IPS-20b (cell line): ENCODE measurements around the gene SKIC2.
"Not testable (repeated sequence)": the region's sequence is repeated elsewhere in the genome, so short reads cannot be mapped to it uniquely, and the experiment has no call there.

ENCODE experiments used
- H3K27ac ChIP-seq: one replicate; pipeline ENCODE4 v1.5.1; 2013; ENCODE audit warnings: low read length
- H3K27me3 ChIP-seq: 2 replicates; pipeline ENCODE4 v1.6.1; 2013; ENCODE audit warnings: mild to moderate bottlenecking, low read length, inconsistent platforms; ENCODE audit not compliant: insufficient read depth
- H3K36me3 ChIP-seq: 2 replicates; pipeline ENCODE4 v1.6.1; 2013; ENCODE audit warnings: low read depth, mild to moderate bottlenecking, inconsistent platforms, low read length, moderate library complexity; ENCODE audit not compliant: insufficient read depth
- H3K4me1 ChIP-seq: 2 replicates; pipeline ENCODE4 v1.6.1; 2013; ENCODE audit warnings: mild to moderate bottlenecking, control low read depth, inconsistent platforms, low read length, moderate library complexity; ENCODE audit not compliant: insufficient read depth
- H3K4me3 ChIP-seq: 2 replicates; pipeline ENCODE4 v1.5.1; 2013; ENCODE audit warnings: mild to moderate bottlenecking, low read length, inconsistent platforms
- H3K9ac ChIP-seq: 2 replicates; pipeline ENCODE4 v1.6.1; 2013; ENCODE audit warnings: low read depth, mild to moderate bottlenecking, inconsistent platforms, low read length, moderate library complexity
- H3K9me3 ChIP-seq: 2 replicates; pipeline ENCODE4 v1.6.1; 2013; ENCODE audit warnings: mild to moderate bottlenecking, low read depth, low read length, inconsistent platforms; ENCODE audit not compliant: insufficient read depth

Gene SKIC2

DNA sequence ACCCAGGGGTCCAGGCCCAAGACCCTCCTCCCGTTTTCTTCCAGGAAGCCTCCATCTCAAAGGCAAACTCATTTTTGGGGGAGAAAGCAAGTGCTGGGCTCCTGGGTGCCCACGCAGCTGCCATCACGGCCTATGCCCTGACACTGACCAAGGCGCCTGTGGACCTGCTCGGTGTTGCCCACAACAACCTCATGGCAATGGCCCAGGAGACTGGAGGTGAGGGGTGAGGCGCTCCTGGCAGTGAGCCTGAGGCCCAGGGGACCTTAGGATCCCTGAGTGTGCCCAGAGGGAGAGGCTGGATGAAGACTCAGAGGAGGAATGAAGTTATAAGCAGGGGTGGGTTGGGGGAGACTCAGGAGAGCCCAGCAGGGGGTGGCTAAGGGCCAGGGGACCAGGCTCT is 37.4 kb downstream of the SKIC2 start:
- not testable (repeated sequence) for H3K36me3 ChIP-seq, H3K4me1 ChIP-seq, H3K4me3 ChIP-seq, H3K9me3 ChIP-seq, H3K9ac ChIP-seq, H3K27ac ChIP-seq, H3K27me3 ChIP-seq

DNA sequence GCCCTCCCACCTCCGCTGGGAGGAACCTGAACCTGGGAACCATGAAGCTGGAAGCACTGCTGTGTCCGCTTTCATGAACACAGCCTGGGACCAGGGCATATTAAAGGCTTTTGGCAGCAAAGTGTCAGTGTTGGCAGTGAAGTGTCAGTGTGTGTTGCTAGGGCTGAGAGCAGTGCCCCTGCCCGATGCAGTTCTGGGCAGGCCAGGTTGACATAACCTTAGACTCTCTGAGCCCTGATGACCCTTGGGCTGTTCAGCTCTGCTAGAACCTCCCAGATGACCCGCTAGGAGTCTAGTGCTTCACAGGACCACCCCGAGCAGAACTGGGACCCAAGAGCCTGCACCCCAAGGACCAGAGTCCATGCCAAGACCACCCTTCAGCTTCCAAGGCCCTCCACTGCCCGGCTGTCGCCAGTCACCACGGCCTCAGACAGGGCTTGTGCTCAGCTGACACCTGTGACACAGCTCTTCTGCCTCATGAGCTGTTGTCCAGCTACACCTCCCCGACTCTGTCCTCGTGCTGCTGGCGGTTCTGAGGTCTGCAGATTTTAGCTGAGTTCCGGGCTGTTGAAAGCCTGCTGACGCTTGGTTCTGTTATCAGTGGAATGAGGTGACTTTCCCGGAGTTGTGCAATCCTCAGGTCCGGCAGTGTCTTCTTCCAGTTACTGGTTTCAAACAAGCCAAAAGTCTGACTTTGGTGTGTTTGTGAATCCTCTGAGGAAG is 43.7 kb downstream of the SKIC2 start:
- H3K9ac ChIP-seq, H3K9me3 ChIP-seq, H3K27me3 ChIP-seq, H3K4me1 ChIP-seq, H3K36me3 ChIP-seq, H3K4me3 ChIP-seq, H3K27ac ChIP-seq: not testable (repeated sequence)

DNA sequence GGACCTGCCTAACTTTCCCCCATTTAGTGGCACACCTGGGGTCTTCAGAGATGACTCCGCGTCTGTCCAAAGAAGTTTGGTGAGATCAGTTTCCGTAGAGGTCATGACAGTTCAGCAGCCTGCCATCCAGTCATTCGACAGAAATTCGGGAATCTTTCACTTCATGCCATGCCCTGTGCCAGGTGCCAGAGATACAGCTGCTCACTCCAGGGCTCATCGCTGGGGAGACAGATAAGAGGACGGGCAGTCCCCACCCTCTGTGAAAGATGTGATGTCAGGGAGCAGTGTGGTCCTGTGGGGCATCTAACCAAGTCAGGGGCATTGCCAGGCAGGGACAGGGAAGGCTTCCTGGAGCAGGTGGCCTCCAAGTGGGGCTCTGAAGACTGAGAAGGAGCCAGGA is 44.3 kb downstream of the SKIC2 start:
- not testable (repeated sequence) for H3K4me3 ChIP-seq, H3K27ac ChIP-seq, H3K27me3 ChIP-seq, H3K4me1 ChIP-seq, H3K9ac ChIP-seq, H3K36me3 ChIP-seq, H3K9me3 ChIP-seq

DNA sequence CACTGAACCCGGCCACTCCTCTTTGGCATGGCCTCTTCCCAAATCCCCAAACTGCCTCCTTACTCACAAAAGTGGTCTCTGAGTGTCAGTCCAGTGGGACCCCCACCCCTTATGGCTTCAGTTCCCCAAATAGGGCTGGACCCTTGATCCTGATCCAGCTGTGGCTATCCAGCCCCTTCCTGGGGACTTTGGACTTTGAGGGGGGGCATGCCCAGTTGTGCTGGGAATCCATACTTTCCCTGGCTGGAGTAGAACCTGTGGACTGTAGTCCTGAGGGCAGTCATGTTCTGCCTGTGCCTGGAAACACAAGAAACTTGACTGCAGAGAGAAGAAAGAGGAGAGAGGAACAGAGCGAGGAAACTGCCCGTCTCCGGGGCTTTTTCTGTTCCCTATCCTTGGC is 45.4 kb downstream of the SKIC2 start:
- not testable (repeated sequence) for H3K27me3 ChIP-seq

DNA sequence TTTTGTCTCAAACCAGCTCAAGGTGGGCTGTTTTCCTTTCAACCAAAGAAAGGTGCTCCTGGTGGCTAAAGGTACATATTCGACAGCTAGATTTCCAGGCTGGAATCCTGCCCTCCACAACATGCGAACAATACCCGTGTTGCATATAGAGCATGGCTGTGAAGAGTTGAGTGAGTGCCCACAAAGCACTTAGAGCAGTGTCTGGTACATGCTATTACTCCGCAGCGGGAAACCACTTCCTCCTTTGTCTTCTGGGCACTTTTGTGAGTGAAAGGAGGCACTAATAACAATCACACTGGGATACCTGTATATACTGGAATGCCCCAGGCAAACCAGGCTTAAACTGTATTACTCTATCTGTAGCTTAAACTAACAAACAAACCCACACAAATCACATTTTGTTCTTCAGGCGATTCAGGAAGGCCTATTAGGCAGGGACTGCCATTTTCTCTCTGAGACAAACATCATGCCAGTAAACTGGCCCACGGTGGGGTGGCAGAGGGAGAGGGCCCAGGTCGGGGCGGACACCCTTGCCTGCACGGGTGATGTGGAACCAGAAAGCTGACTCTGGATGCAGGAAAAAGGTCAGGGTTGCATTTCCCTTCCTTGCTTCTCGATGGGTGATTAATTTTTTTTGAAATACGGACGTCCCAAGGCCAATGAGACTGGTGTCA is 46.0 kb downstream of the SKIC2 start:
- not testable (repeated sequence) for H3K4me3 ChIP-seq, H3K9ac ChIP-seq

More for the DNA sequence above, 45.4 kb downstream of the SKIC2 start:
- H3K4me3 ChIP-seq, H3K9ac ChIP-seq, H3K36me3 ChIP-seq, H3K9me3 ChIP-seq, H3K4me1 ChIP-seq, H3K27ac ChIP-seq: not testable (repeated sequence)

DNA sequence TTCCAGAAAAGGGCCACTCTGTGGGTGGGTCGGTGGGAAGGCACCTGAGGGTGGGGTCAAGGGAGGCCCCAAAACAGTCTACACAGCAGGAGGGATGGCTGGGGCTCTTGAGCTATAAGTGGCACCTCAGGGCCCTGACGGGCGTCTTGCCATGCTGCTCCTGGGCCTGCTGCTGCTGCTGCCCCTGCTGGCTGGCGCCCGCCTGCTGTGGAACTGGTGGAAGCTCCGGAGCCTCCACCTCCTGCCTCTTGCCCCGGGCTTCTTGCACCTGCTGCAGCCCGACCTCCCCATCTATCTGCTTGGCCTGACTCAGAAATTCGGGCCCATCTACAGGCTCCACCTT is 46.5 kb downstream of the SKIC2 start:
- not testable (repeated sequence) for H3K4me3 ChIP-seq, H3K36me3 ChIP-seq, H3K9ac ChIP-seq, H3K27me3 ChIP-seq, H3K9me3 ChIP-seq, H3K27ac ChIP-seq, H3K4me1 ChIP-seq

More for the DNA sequence above, 46.0 kb downstream of the SKIC2 start:
- not testable (repeated sequence) for H3K9me3 ChIP-seq, H3K36me3 ChIP-seq, H3K27ac ChIP-seq, H3K27me3 ChIP-seq, H3K4me1 ChIP-seq

DNA sequence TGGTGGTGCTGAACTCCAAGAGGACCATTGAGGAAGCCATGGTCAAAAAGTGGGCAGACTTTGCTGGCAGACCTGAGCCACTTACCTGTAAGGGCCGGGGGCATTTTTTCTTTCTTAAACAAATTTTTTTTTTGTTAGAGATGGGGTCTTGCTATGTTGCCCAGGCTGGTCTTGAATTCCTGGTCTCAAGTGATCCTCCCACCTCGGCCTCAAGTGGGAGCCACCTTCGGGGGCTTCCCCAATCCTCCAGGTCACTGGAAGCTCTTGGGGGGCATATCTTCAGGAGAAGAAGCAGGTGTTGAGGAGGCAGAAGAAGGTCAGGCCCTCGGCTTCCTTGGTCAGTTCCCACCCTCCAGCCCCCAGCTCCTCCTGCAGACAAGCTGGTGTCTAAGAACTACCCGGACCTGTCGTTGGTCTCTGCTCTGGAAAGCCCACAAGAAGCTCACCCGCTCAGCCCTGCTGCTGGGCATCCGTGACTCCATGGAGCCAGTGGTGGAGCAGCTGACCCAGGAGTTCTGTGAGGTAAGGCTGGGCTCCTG is 47.1 kb downstream of the SKIC2 start:
- H3K4me1 ChIP-seq, H3K36me3 ChIP-seq, H3K4me3 ChIP-seq, H3K27ac ChIP-seq, H3K9ac ChIP-seq, H3K9me3 ChIP-seq, H3K27me3 ChIP-seq: not testable (repeated sequence)

DNA sequence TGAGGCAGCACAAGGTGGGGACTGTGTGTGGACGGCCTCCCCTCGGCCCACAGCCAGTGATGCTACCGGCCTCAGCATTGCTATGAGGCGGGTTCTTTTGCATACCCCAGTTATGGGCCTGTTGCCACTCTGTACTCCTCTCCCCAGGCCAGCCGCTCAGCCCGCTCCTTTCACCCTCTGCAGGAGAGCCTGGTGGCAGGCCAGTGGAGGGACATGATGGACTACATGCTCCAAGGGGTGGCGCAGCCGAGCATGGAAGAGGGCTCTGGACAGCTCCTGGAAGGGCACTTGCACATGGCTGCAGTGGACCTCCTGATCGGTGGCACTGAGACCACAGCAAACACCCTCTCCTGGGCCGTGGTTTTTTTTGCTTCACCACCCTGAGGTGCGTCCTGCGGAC is 48.1 kb downstream of the SKIC2 start:
- not testable (repeated sequence) for H3K27ac ChIP-seq, H3K27me3 ChIP-seq, H3K4me1 ChIP-seq, H3K9ac ChIP-seq, H3K36me3 ChIP-seq, H3K9me3 ChIP-seq, H3K4me3 ChIP-seq

DNA sequence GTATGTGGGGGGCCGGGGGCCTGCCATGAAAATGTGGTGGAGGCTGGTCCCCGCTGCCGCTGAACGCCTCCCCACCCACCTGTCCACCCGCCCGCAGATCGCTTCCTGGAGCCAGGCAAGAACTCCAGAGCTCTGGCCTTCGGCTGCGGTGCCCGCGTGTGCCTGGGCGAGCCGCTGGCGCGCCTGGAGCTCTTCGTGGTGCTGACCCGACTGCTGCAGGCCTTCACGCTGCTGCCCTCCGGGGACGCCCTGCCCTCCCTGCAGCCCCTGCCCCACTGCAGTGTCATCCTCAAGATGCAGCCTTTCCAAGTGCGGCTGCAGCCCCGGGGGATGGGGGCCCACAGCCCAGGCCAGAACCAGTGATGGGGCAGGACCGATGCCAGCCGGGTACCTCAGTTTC is 49.1 kb downstream of the SKIC2 start:
- H3K27ac ChIP-seq, H3K9ac ChIP-seq, H3K4me3 ChIP-seq, H3K9me3 ChIP-seq, H3K4me1 ChIP-seq, H3K36me3 ChIP-seq, H3K27me3 ChIP-seq: not testable (repeated sequence)

DNA sequence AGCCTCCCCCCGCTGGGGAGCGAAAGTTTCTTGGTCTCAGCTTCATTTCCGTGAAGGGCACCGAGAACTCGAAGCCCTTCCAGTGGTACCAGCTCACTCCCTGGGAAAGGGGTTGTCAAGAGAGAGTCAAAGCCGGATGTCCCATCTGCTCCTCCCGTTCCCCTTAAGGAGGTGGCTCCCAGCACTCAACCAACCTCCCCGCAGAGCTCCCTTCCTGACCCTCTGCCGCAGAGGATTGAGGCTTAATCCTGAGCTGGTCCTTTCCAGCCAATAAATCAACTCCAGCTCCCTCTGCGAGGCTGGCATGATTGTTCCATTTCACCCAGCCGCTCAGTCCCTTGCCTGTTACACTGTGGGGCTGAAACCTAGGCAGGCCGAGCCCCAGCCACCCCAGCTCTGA is 49.6 kb downstream of the SKIC2 start:
- H3K4me3 ChIP-seq, H3K9me3 ChIP-seq, H3K4me1 ChIP-seq, H3K9ac ChIP-seq, H3K36me3 ChIP-seq, H3K27ac ChIP-seq, H3K27me3 ChIP-seq: not testable (repeated sequence)

DNA sequence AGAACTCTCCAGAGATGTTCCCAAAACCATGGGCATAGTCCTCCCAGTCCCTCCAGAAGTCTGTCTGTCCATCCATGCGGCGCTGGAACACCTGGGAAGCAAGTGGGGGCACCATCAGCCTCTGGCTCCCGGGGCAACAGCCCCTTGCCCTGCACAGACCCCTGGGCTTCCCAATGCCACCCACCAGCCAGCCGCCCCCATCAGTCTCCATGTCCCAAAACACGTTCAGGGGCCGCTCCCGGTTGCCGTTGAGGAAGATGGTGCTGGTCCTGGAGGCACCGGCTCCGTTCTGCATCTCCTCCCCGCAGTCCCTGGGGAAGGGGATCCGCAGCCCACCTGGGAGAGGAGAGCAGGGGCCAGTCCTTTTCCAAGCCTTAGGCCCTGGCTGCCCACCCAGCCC is 50.6 kb downstream of the SKIC2 start:
- not testable (repeated sequence) for H3K27me3 ChIP-seq, H3K4me1 ChIP-seq, H3K9me3 ChIP-seq, H3K9ac ChIP-seq, H3K27ac ChIP-seq, H3K36me3 ChIP-seq, H3K4me3 ChIP-seq

DNA sequence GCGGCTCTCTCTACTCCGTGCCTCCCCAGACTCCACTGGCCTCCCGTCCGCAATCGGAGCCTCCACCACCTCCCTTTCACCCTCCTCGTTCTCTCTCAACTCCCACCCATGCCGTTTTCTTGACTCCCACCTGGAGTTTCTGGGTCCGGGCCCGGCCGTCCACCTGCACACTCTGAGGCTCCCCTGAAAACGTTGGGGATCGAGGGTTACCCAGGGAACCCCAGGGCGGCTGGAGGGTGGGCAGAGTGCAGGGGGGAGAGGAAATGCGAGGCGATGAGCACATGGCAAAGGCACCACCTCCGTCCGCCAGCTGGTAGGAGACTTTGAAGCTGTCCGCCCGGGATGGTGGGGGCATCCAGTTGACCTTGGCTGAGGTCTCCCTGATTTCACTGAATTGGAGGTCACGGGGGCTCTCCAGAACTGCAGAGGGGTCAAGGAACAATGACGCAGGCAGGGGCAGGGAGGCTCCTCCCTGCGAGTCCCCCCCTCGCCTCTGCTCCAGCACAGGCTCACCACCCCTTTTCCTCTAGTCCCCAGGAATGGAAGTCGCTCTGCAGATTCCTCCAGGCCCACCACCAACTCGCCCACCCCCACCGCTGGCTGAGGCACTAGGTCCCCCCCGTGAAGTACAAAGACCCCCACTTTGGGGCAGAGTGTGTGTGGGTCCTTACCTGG is 52.0 kb downstream of the SKIC2 start:
- H3K9me3 ChIP-seq, H3K4me3 ChIP-seq, H3K27ac ChIP-seq, H3K27me3 ChIP-seq, H3K4me1 ChIP-seq, H3K9ac ChIP-seq, H3K36me3 ChIP-seq: not testable (repeated sequence)
